NB4 (cell line): ENCODE results near the gene ZNHIT1.
"Not testable (repeated sequence)": the region's sequence is repeated elsewhere in the genome, so short reads cannot be mapped to it uniquely, and the experiment has no call there.

Experiments used
- CTCF ChIP-seq: IDR thresholded peaks from one replicate; pipeline ENCODE4 v1.5.1; 2012; ENCODE audit warnings: low read depth, low read length
- MAX ChIP-seq: IDR thresholded peaks from 2 replicates; pipeline ENCODE4 v1.6.1; 2011; ENCODE audit warnings: low read depth, low read length
- MYC ChIP-seq: IDR thresholded peaks from 2 replicates; pipeline ENCODE4 v1.6.1; 2011; ENCODE audit warnings: low read depth, low read length
- POLR2A ChIP-seq: IDR thresholded peaks from 2 replicates; pipeline ENCODE4 v1.6.1; 2011; ENCODE audit warnings: mild to moderate bottlenecking; ENCODE audit not compliant: insufficient read length; ENCODE audit errors: extremely low read depth

DNA sequence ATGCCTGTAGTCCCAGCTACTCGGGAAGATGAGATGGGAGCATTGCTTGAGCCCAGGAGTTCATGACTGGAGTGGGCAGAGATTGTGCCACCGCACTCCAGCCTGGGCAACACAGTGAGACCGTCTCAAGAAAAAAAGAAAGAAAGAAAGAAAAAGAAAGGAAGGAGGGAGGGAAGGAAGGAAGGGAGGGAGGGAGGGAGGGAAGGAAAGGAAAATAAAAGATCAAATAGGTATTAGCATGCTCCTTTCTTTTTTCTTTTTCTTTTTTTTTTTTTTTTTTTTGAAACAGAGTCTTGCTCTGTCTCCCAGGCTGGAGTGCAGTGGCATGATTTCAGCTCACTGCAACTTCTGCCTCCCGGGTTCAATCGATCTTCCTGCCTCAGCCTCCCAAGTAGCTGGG is 35.2 kb downstream of the ZNHIT1 start:
- TF ChIP-seq POLR2A, CTCF, MAX, MYC: not testable (repeated sequence)
